Adrenal gland (tissue), 5 donors: ENCODE data around the gene TMSB15A.

Experiments used
- CTCF ChIP-seq, 6 experiments: fragments of 450-650 bp in 4 of 6; fragments of 200-600 bp in 2 of 6; sonication (generic) in 1 of 6; IDR thresholded peaks; 1 replicate in 5 of 6; 2 replicates in 1 of 6; pipeline versions ENCODE4 v1.5.1 to v1.8.0; 2016 to 2021; ENCODE audit warnings: antibody characterized with exemption in 6 of 6, mild to moderate bottlenecking in 2 of 6, moderate library complexity in 1 of 6
- POLR2A ChIP-seq, 2 donors: fragments of 450-650 bp; IDR thresholded peaks; one replicate each; pipeline ENCODE4 v1.6.1; 2017; ENCODE audit warnings: antibody characterized with exemption in 2 of 2, mild to moderate bottlenecking in 2 of 2, moderate library complexity in 1 of 2
- donor health status: DM: no; HTN: no; CAD: no.

- TF ChIP-seq CTCF (IDR thresholded peaks at IDR 0.05), result no peak
- TF ChIP-seq POLR2A (IDR thresholded peaks at IDR 0.05), result no peak
Measured at GRCh38 chrX:102535958-102536357, 19.4 kb upstream of the TMSB15A start.
